ENCODE data around the gene EIF4EBP3.

EIF4EBP3 gene

GRCh38 chr5:140548791-140549190 is 1.3 kb downstream of the EIF4EBP3 start:
- TF ChIP-seq GABPA (IDR thresholded peaks at IDR 0.05; ENCODE audit: low read depth) (no peak), SPI1 (IDR thresholded peaks at IDR 0.05; ENCODE audit: borderline replicate concordance, low read depth) (no peak), POLR2AphosphoS5 (IDR thresholded peaks at IDR 0.05; ENCODE audit: low read depth) (no peak)
- TF ChIP-seq, protein P1, sequence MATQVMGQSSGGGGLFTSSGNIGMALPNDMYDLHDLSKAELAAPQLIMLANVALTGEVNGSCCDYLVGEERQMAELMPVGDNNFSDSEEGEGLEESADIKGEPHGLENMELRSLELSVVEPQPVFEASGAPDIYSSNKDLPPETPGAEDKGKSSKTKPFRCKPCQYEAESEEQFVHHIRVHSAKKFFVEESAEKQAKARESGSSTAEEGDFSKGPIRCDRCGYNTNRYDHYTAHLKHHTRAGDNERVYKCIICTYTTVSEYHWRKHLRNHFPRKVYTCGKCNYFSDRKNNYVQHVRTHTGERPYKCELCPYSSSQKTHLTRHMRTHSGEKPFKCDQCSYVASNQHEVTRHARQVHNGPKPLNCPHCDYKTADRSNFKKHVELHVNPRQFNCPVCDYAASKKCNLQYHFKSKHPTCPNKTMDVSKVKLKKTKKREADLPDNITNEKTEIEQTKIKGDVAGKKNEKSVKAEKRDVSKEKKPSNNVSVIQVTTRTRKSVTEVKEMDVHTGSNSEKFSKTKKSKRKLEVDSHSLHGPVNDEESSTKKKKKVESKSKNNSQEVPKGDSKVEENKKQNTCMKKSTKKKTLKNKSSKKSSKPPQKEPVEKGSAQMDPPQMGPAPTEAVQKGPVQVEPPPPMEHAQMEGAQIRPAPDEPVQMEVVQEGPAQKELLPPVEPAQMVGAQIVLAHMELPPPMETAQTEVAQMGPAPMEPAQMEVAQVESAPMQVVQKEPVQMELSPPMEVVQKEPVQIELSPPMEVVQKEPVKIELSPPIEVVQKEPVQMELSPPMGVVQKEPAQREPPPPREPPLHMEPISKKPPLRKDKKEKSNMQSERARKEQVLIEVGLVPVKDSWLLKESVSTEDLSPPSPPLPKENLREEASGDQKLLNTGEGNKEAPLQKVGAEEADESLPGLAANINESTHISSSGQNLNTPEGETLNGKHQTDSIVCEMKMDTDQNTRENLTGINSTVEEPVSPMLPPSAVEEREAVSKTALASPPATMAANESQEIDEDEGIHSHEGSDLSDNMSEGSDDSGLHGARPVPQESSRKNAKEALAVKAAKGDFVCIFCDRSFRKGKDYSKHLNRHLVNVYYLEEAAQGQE (IDR thresholded peaks at IDR 0.05; ENCODE audit: insufficient replicate concordance, low read depth), result no peak
- TF ChIP-seq, protein P2, sequence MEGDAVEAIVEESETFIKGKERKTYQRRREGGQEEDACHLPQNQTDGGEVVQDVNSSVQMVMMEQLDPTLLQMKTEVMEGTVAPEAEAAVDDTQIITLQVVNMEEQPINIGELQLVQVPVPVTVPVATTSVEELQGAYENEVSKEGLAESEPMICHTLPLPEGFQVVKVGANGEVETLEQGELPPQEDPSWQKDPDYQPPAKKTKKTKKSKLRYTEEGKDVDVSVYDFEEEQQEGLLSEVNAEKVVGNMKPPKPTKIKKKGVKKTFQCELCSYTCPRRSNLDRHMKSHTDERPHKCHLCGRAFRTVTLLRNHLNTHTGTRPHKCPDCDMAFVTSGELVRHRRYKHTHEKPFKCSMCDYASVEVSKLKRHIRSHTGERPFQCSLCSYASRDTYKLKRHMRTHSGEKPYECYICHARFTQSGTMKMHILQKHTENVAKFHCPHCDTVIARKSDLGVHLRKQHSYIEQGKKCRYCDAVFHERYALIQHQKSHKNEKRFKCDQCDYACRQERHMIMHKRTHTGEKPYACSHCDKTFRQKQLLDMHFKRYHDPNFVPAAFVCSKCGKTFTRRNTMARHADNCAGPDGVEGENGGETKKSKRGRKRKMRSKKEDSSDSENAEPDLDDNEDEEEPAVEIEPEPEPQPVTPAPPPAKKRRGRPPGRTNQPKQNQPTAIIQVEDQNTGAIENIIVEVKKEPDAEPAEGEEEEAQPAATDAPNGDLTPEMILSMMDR (IDR thresholded peaks at IDR 0.05; ENCODE audit: insufficient read depth, low read length), result no peak
- peak overlapping the region; percentile 92 for H3K27ac ChIP-seq (replicated peaks)
- no peak overlapping the region for H3K4me3 ChIP-seq (replicated peaks; ENCODE audit: insufficient read depth, low read length)
- DNase-seq (ENCODE audit: low read depth in 1 of 2, low spot score in 1 of 2), result no peak
- H3K27me3 ChIP-seq (ENCODE audit: insufficient read depth, poor library complexity, severe bottlenecking), result no peaks in the 10 kb centered on the region

GRCh38 chr5:140549237-140550144 is 2.0 kb downstream of the EIF4EBP3 start:
- H3K27ac ChIP-seq (replicated peaks), result peak overlapping the region; percentile 92; the same call in 1 of the 2 replicates
- DNase-seq (ENCODE audit: low read depth in 1 of 2, low spot score in 1 of 2), result peak; percentile 88 to 93

DNA sequence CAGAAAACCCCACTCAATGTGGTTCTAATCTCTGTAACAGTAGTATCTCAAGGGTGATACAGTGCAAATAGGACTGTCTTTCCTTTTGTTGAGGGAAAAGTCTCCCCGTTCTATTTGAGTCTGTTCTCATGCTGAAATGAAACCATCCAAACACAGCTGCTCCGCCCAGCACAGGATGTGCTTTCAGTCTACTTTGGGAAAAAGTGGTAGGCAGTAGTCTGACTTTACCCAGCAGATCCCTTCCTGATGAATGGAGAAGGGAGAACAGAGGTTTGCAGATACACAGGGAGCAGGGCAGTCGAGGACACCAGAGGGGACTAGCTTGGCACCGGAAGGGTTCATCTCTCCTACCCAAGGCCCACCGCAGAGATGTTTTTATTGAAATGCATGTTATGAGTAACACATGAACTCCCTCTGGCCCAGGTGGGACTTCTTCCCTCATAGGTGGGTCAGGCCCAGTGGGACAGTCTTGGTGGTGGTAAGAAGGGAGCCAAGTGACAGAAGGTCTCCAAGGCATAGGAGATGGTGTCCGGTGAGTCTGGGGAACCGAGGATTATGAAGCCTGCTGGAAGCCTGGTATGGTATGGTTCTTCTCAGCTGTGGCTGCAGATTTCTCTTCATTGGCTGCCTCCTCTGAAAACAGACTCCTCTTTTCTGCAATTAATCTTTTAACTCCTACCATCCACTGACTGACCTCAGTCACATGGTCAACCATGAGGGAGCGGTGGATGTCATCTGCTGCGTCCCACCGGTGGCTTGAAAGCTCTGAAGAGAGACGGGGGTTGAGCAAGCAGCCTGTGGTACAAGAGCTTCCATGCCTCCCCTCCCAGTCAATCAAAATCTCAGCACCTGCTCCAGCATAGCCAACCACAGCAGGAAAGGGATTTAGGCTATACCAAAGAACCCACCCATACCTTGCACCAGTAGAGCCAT is 3.0 kb downstream of the EIF4EBP3 start:
- Histone ChIP-seq H3K4me3 (replicated peaks; ENCODE audit: insufficient read depth, low read length) (no peak overlapping the region), H3K27ac (replicated peaks) (no peak overlapping the region), H3K27me3 (ENCODE audit: insufficient read depth, poor library complexity, severe bottlenecking) (no peaks in the 10 kb centered on the region)
- TF ChIP-seq, protein P2 (IDR thresholded peaks at IDR 0.05; ENCODE audit: insufficient read depth, low read length), result no peak
- no peak for TF ChIP-seq GABPA (IDR thresholded peaks at IDR 0.05; ENCODE audit: low read depth)
- TF ChIP-seq POLR2AphosphoS5 (IDR thresholded peaks at IDR 0.05; ENCODE audit: low read depth), result no peak; the same call in none of the 2 replicates
- TF ChIP-seq SPI1 (IDR thresholded peaks at IDR 0.05; ENCODE audit: borderline replicate concordance, low read depth), result no peak
- TF ChIP-seq, protein P1 (IDR thresholded peaks at IDR 0.05; ENCODE audit: insufficient replicate concordance, low read depth), result no peak
- no peak for DNase-seq (ENCODE audit: low read depth in 1 of 2, low spot score in 1 of 2)

More at GRCh38 chr5:140549237-140550144, 2.0 kb downstream of the EIF4EBP3 start:
- Histone ChIP-seq H3K4me3 (replicated peaks; ENCODE audit: insufficient read depth, low read length) (no peak overlapping the region), H3K27me3 (ENCODE audit: insufficient read depth, poor library complexity, severe bottlenecking) (no peaks in the 10 kb centered on the region)
- 0 out of 2 replicates have a peak, but pooled peaks have one; percentile 20 for TF ChIP-seq POLR2AphosphoS5 (IDR thresholded peaks at IDR 0.05; ENCODE audit: low read depth)
- peak; percentile 60; the same call in 1 of the 2 replicates for TF ChIP-seq SPI1 (IDR thresholded peaks at IDR 0.05; ENCODE audit: borderline replicate concordance, low read depth)
- TF ChIP-seq GABPA (IDR thresholded peaks at IDR 0.05; ENCODE audit: low read depth), result no peak
